Hematopoietic multipotent progenitor cell treated with erythropoietin and hydrocortisone succinate and interleukin-3 and kit ligand, for 8 days (in vitro differentiated cells): ENCODE results near the gene EPG5.

Experiments used
- DNase-seq: peaks from one replicate; pipeline ENCODE4 v3.0.0-alpha.2; 2015

The EPG5 gene

GRCh38 chr18:45916302-45916701 lies 50.8 kb downstream of the EPG5 start:
- DNase-seq, result no peak

- DNase-seq, result no peak
These were observed 53.9 kb downstream of the EPG5 start for GRCh38 chr18:45913276-45913675.

- peak; percentile 66 for DNase-seq
These were observed 56.6 kb downstream of the EPG5 start for GRCh38 chr18:45910405-45911023.

GRCh38 chr18:45901654-45902210 lies 65.4 kb downstream of the EPG5 start:
- no peak for DNase-seq

GRCh38 chr18:45900623-45901022 lies 66.5 kb downstream of the EPG5 start:
- DNase-seq, result no peak

- DNase-seq, result no peak
These were observed 70.1 kb downstream of the EPG5 start for GRCh38 chr18:45896991-45897390.

GRCh38 chr18:45896452-45896851 lies 70.7 kb downstream of the EPG5 start:
- DNase-seq, result no peak

- DNase-seq, result no peak
These were observed 71.8 kb downstream of the EPG5 start for GRCh38 chr18:45895339-45895738.

- DNase-seq, result no peak
These were observed 72.3 kb downstream of the EPG5 start for GRCh38 chr18:45894818-45895217.

- no peak for DNase-seq
These were observed 75.3 kb downstream of the EPG5 start for GRCh38 chr18:45891806-45892205.

GRCh38 chr18:45890606-45891005 lies 76.5 kb downstream of the EPG5 start:
- DNase-seq, result no peak

- DNase-seq, result no peak
These were observed 77.6 kb downstream of the EPG5 start for GRCh38 chr18:45889419-45890064.

GRCh38 chr18:45887585-45887984 lies 79.5 kb downstream of the EPG5 start:
- no peak for DNase-seq

- no peak for DNase-seq
These were observed 86.1 kb downstream of the EPG5 start for GRCh38 chr18:45880876-45881558.

GRCh38 chr18:45879681-45880655 lies 87.2 kb downstream of the EPG5 start:
- DNase-seq, result peak; percentile 71

- no peak for DNase-seq
These were observed 89.7 kb downstream of the EPG5 start for GRCh38 chr18:45877403-45877802.

- no peak for DNase-seq
These were observed 91.0 kb downstream of the EPG5 start for GRCh38 chr18:45876161-45876560.

GRCh38 chr18:45874491-45875184 lies 92.5 kb downstream of the EPG5 start:
- DNase-seq, result peak; percentile 71

- no peak for DNase-seq
These were observed 95.6 kb downstream of the EPG5 start for GRCh38 chr18:45871431-45872084.

- DNase-seq, result no peak
These were observed 96.7 kb downstream of the EPG5 start for GRCh38 chr18:45870419-45870818.

- no peak for DNase-seq
These were observed 101.7 kb downstream of the EPG5 start for GRCh38 chr18:45865466-45865865.

- no peak for DNase-seq
These were observed 103.0 kb downstream of the EPG5 start for GRCh38 chr18:45864081-45864480.
